Keratinocyte (primary cell): Measurements from ENCODE around the gene CHAC1. TPM values are rescaled to one million over a fixed set of nuclear protein-coding genes. Genes with fewer than 3 reads are reported as not detected.

Experiments
- DNase-seq: peaks from one replicate; pipeline ENCODE4 v3.0.0-alpha.2; 2011; ENCODE audit warnings: low read depth, missing footprints, low spot score
- FAIRE-seq: peaks from 2 replicates; lab custom pipeline; 2011; peaks lifted over from hg19 to GRCh38; lab: Jason Lieb, UNC
- H2AFZ ChIP-seq: 2 replicates; pipeline ENCODE4 v1.6.0; 2012; ENCODE audit warnings: low read length, control low read depth, inconsistent platforms; ENCODE audit not compliant: control insufficient read depth
- H3K27ac ChIP-seq: 2 replicates; pipeline ENCODE4 v1.5.1; 2011; ENCODE audit warnings: low read length; ENCODE audit not compliant: control insufficient read depth, insufficient read depth
- H3K27me3 ChIP-seq: 3 replicates; pipeline ENCODE4 v1.6.0; 2011; ENCODE audit warnings: low read length; ENCODE audit not compliant: control insufficient read depth, insufficient read depth; ENCODE audit errors: extremely low read depth
- H3K36me3 ChIP-seq, 2 experiments: 2 replicates in 1 of 2; 3 replicates in 1 of 2; pipeline ENCODE4 v1.5.1; 2011; ENCODE audit warnings: low read length in 2 of 2, mild to moderate bottlenecking in 1 of 2; ENCODE audit not compliant: control insufficient read depth in 2 of 2, insufficient read depth in 2 of 2; ENCODE audit errors: extremely low read depth in 1 of 2
- H3K4me1 ChIP-seq: 3 replicates; pipeline ENCODE4 v1.5.1; 2011; ENCODE audit warnings: low read length; ENCODE audit not compliant: control insufficient read depth, insufficient read depth; ENCODE audit errors: extremely low read depth
- H3K4me2 ChIP-seq: 3 replicates; pipeline ENCODE4 v1.6.0; 2011; ENCODE audit warnings: low read depth, low read length; ENCODE audit not compliant: control insufficient read depth, insufficient read depth; ENCODE audit errors: extremely low read depth
- H3K4me3 ChIP-seq, 3 experiments: fragments of 200-600 bp in 1 of 3; sonication (generic) in 1 of 3; 2 replicates in 2 of 3; 3 replicates in 1 of 3; pipeline ENCODE4 v1.5.1; 2011 to 2016; ENCODE audit warnings: low read length in 3 of 3, mild to moderate bottlenecking in 3 of 3, control low read depth in 2 of 3, inconsistent platforms in 1 of 3, low read depth in 1 of 3, mixed read lengths in 1 of 3, mixed run types in 1 of 3, moderate library complexity in 1 of 3; ENCODE audit not compliant: control insufficient read depth in 2 of 3, insufficient read depth in 2 of 3; ENCODE audit errors: extremely low read depth in 1 of 3
- H3K79me2 ChIP-seq: 2 replicates; pipeline ENCODE4 v1.6.0; 2012; ENCODE audit warnings: low read length; ENCODE audit not compliant: control insufficient read depth, insufficient read depth
- H3K9ac ChIP-seq: 3 replicates; pipeline ENCODE4 v1.6.0; 2011; ENCODE audit warnings: low read length; ENCODE audit not compliant: control insufficient read depth, insufficient read depth; ENCODE audit errors: extremely low read depth
- H3K9me1 ChIP-seq: 3 replicates; pipeline ENCODE4 v1.6.0; 2011; ENCODE audit warnings: low read length; ENCODE audit not compliant: control insufficient read depth, insufficient read depth; ENCODE audit errors: extremely low read depth
- H3K9me3 ChIP-seq: 2 replicates; pipeline ENCODE4 v1.5.1; 2012; ENCODE audit warnings: low read depth, low read length; ENCODE audit not compliant: control insufficient read depth
- H4K20me1 ChIP-seq: 3 replicates; pipeline ENCODE4 v1.6.0; 2011; ENCODE audit warnings: low read length; ENCODE audit not compliant: control insufficient read depth, insufficient read depth; ENCODE audit errors: extremely low read depth
- CTCF ChIP-seq, 3 experiments: IDR thresholded peaks in 1 of 3; conservative IDR thresholded peaks in 1 of 3; optimal IDR thresholded peaks in 1 of 3; 2 replicates in 2 of 3; 3 replicates in 1 of 3; pipeline versions ENCODE3 to v1.5.1; 2011; ENCODE audit warnings: low read length in 3 of 3, mild to moderate bottlenecking in 3 of 3, moderate library complexity in 2 of 3, control low read depth in 1 of 3, inconsistent platforms in 1 of 3; ENCODE audit not compliant: insufficient read depth in 2 of 3; ENCODE audit errors: extremely low read depth in 1 of 3
- EZH2 ChIP-seq: IDR thresholded peaks from one replicate; pipeline ENCODE4 v1.6.1; 2012; ENCODE audit warnings: inconsistent platforms, mild to moderate bottlenecking, low read length, moderate library complexity
- dilution Hi-C: fragments of 300-500 bp; cut with MboI; formaldehyde crosslinking; loops from one replicate; pipeline ENCODE4 v1.7.0; 2020; ENCODE audit warnings: low sequenced_read_pairs; ENCODE audit not compliant: extremely low pct_ligation_motif_present
- polyA plus RNA-seq, 5 experiments: library from polyadenylated mRNA; depleted of rRNA in 3 of 5; stranded (reverse) in 3 of 5; stranded (forward) in 1 of 5; unstranded in 1 of 5; fragments of >200 nt; gene quantifications; 1 replicate in 1 of 5; 2 replicates in 3 of 5; 3 replicates in 1 of 5; pipeline versions ENCODE4 v1.2.1 to v1.2.3, GENCODE V29; 2011 to 2012; ENCODE audit warnings: missing spikeins in 2 of 5, low read depth in 1 of 5, low replicate concordance in 1 of 5

CHAC1 gene
- polyA plus RNA-seq, 1 donor (not counting 4 experiments of a cell fraction or from before 2014, with no cell fraction given) = 6.4 TPM

- Histone ChIP-seq H3K9me3 (no peaks in the 10 kb centered on the region), H4K20me1 (no peaks in the 10 kb centered on the region), H3K9me1 (peaks cover 3% of the 10 kb centered on the region), H3K27me3 (no peaks in the 10 kb centered on the region), H3K4me1 (no peaks in the 10 kb centered on the region), H3K36me3 (peaks cover 15 to 51% of the 10 kb centered on the region in 2 experiments), H3K9ac (no peak overlapping the region), H2AFZ (no peak overlapping the region), H3K79me2 (no peaks in the 10 kb centered on the region), H3K4me2 (no peak overlapping the region), H3K4me3 (no peak overlapping the region), H3K27ac (no peak overlapping the region)
- no peak for FAIRE-seq
- TF ChIP-seq CTCF (optimal IDR thresholded peaks at IDR 0.05 in 1 of 3, IDR thresholded peaks at IDR 0.05 in 1 of 3, conservative IDR thresholded peaks at IDR 0.05 in 1 of 3; ENCODE audit: extremely low read depth in 1 of 3, insufficient read depth in 2 of 3, low read length in 3 of 3) (no peak), EZH2 (no peak)
- dilution Hi-C loops = no loop called here
- DNase-seq = no peak
Measured at GRCh38 chr15:40992241-40992741, 39.0 kb downstream of the CHAC1 start.

GRCh38 chr15:40992825-40993224, 39.6 kb downstream of the CHAC1 start:
- H3K9me1 ChIP-seq = peaks cover 3% of the 10 kb centered on the region
- no peak for FAIRE-seq
- H3K27ac ChIP-seq = no peak overlapping the region
- H3K36me3 ChIP-seq = peaks cover 13 to 46% of the 10 kb centered on the region in 2 experiments
- dilution Hi-C loops = no loop called here
- H3K79me2 ChIP-seq = no peaks in the 10 kb centered on the region
- no peaks in the 10 kb centered on the region for H3K9me3 ChIP-seq
- H3K4me2 ChIP-seq = no peak overlapping the region
- TF ChIP-seq EZH2 (no peak), CTCF (optimal IDR thresholded peaks at IDR 0.05 in 1 of 3, IDR thresholded peaks at IDR 0.05 in 1 of 3, conservative IDR thresholded peaks at IDR 0.05 in 1 of 3; ENCODE audit: extremely low read depth in 1 of 3, insufficient read depth in 2 of 3, low read length in 3 of 3) (no peak)
- H3K9ac ChIP-seq = no peak overlapping the region
- no peak overlapping the region for H3K4me3 ChIP-seq
- no peaks in the 10 kb centered on the region for H3K27me3 ChIP-seq
- no peak for DNase-seq
- H2AFZ ChIP-seq = no peak overlapping the region
- H3K4me1 ChIP-seq = no peaks in the 10 kb centered on the region
- H4K20me1 ChIP-seq = no peaks in the 10 kb centered on the region
